NCI-H82 (cell line): ENCODE measurements around the gene POLR2C.
"Not testable (repeated sequence)": the region's sequence is repeated elsewhere in the genome, so short reads cannot be mapped to it uniquely, and the experiment has no call there.

Experiments
- DNase-seq: peaks from one replicate; lab custom pipeline; 2025; lab: John Stamatoyannopoulos, UW

The POLR2C gene

GRCh38 chr16:57462209-57462977, at the start of gene POLR2C:
TSS of gene POLR2C (plus strand) at chr16:57462679. CDS start at chr16:57462725, 46 bp downstream.
- DNase-seq: peak; percentile 85

GRCh38 chr16:57413301-57413730, 49.2 kb upstream of the POLR2C start:
- DNase-seq: no peak

GRCh38 chr16:57413733-57414132, 48.7 kb upstream of the POLR2C start:
- DNase-seq: no peak

GRCh38 chr16:57416084-57416483, 46.4 kb upstream of the POLR2C start:
- DNase-seq: no peak

GRCh38 chr16:57419506-57419905, 43.0 kb upstream of the POLR2C start:
- no peak for DNase-seq

- DNase-seq: peak; percentile 69
Measured at GRCh38 chr16:57422026-57422944, 40.2 kb upstream of the POLR2C start.

GRCh38 chr16:57423152-57423551, 39.3 kb upstream of the POLR2C start:
- no peak for DNase-seq

GRCh38 chr16:57424583-57424982, 37.9 kb upstream of the POLR2C start:
- DNase-seq: no peak

GRCh38 chr16:57426356-57426755, 36.1 kb upstream of the POLR2C start:
- DNase-seq: no peak

- peak; percentile 90 for DNase-seq
Measured at GRCh38 chr16:57427307-57427706, 35.2 kb upstream of the POLR2C start.

GRCh38 chr16:57427824-57428223, 34.7 kb upstream of the POLR2C start:
- peak; percentile 94 for DNase-seq

- no peak for DNase-seq
Measured at GRCh38 chr16:57430955-57431354, 31.5 kb upstream of the POLR2C start.

GRCh38 chr16:57432505-57432904, 30.0 kb upstream of the POLR2C start:
- DNase-seq: no peak

- no peak for DNase-seq
Measured at GRCh38 chr16:57432989-57433388, 29.5 kb upstream of the POLR2C start.

GRCh38 chr16:57434003-57434402, 28.5 kb upstream of the POLR2C start:
- no peak for DNase-seq

- DNase-seq: no peak
Measured at GRCh38 chr16:57435838-57436237, 26.6 kb upstream of the POLR2C start.

- not testable (repeated sequence) for DNase-seq
Measured at GRCh38 chr16:57439947-57440346, 22.5 kb upstream of the POLR2C start.

- not testable (repeated sequence) for DNase-seq
Measured at GRCh38 chr16:57440551-57440950, 21.9 kb upstream of the POLR2C start.

- DNase-seq: no peak
Measured at GRCh38 chr16:57444711-57445110, 17.8 kb upstream of the POLR2C start.

- no peak for DNase-seq
Measured at GRCh38 chr16:57445510-57445909, 17.0 kb upstream of the POLR2C start.

GRCh38 chr16:57446531-57447185, 15.8 kb upstream of the POLR2C start:
- DNase-seq: peak; percentile 54
